Natural killer cell (primary cell): Measurements from ENCODE around the gene CYBB. TPM values are rescaled to one million over a fixed set of nuclear protein-coding genes. Genes with fewer than 3 reads are reported as not detected.

ENCODE experiments used
- ATAC-seq, 3 donors: fragments of 150-1000 bp in 2 of 3; fragments of 200-7000 bp in 1 of 3; cut with Tn5 transposase; 1 replicate in 1 of 3; 2 replicates in 2 of 3; pipeline ENCODE4 v1.10.0; 2021; ENCODE audit warnings: mild to moderate bottlenecking in 2 of 3, moderate library complexity in 2 of 3
- DNase-seq, 2 donors: peaks; one replicate each; pipeline versions ENCODE4 v3.0.0 to v3.0.0-alpha.2; 2013 to 2021; ENCODE audit warnings: mixed read lengths in 1 of 2
- H3K27ac ChIP-seq: one replicate; pipeline ENCODE4 v1.5.1; 2013; ENCODE audit warnings: mild to moderate bottlenecking, low read length
- H3K27me3 ChIP-seq: one replicate; pipeline ENCODE4 v1.6.1; 2013; ENCODE audit warnings: low read length; ENCODE audit not compliant: control insufficient read depth, insufficient read depth
- H3K36me3 ChIP-seq: one replicate; pipeline ENCODE4 v1.6.1; 2013; ENCODE audit warnings: low read length; ENCODE audit not compliant: control insufficient read depth, insufficient read depth
- H3K4me1 ChIP-seq: one replicate; pipeline ENCODE4 v1.6.1; 2013; ENCODE audit warnings: low read length; ENCODE audit not compliant: control insufficient read depth, insufficient read depth
- H3K4me3 ChIP-seq: one replicate; pipeline ENCODE4 v1.5.1; 2013; ENCODE audit warnings: low read length
- H3K9me3 ChIP-seq: one replicate; pipeline ENCODE4 v1.6.1; 2013; ENCODE audit warnings: low read length; ENCODE audit not compliant: control insufficient read depth, insufficient read depth
- H3K27ac Mint-ChIP-seq, 2 donors: one replicate each; pipeline ENCODE4 v1.8.0; 2022; ENCODE audit warnings: mild to moderate bottlenecking in 2 of 2, mixed read lengths in 2 of 2, moderate library complexity in 1 of 2
- H3K27me3 Mint-ChIP-seq, 2 donors: one replicate each; pipeline ENCODE4 v1.8.0; 2022; ENCODE audit warnings: low read depth in 2 of 2, mixed read lengths in 2 of 2
- H3K36me3 Mint-ChIP-seq: one replicate; pipeline ENCODE4 v1.8.0; 2022; ENCODE audit warnings: mixed read lengths
- H3K4me1 Mint-ChIP-seq, 2 donors: one replicate each; pipeline ENCODE4 v1.8.0; 2022; ENCODE audit warnings: mixed read lengths in 2 of 2
- H3K4me3 Mint-ChIP-seq: one replicate; pipeline ENCODE4 v1.8.0; 2022; ENCODE audit warnings: mild to moderate bottlenecking, moderate library complexity, mixed read lengths
- H3K9me3 Mint-ChIP-seq, 2 donors: one replicate each; pipeline ENCODE4 v1.8.0; 2022; ENCODE audit warnings: mixed read lengths in 2 of 2
- WGBS: methylation state at CpG from one replicate; pipeline ENCODE4 v1.1.7; 2013; ENCODE audit warnings: missing lambda C conversion rate; ENCODE audit not compliant: insufficient coverage; 5-methylcytosine and 5-hydroxymethylcytosine counted together
- intact Hi-C: fragments of 100-400 bp; cut with micrococcal nuclease; formaldehyde crosslinking; loops from one replicate; pipeline ENCODE4 v1.14.2; 2022
- total RNA-seq, 4 donors: library from RNA; stranded (reverse); fragments of 120-200 nt in 1 of 4; gene quantifications; one replicate each; pipeline versions ENCODE4 v1.2.3 to v1.2.4, GENCODE V29; 2013 to 2022
- TF ChIP-seq, protein P1 (sequence below): fragments of 200-600 bp; IDR thresholded peaks from one replicate; pipeline ENCODE4 v1.8.0; 2022; ENCODE audit warnings: antibody characterized with exemption

The CYBB gene
- total RNA-seq, 3 donors from 2014 or later (not counting 1 experiment from before 2014, with no cell fraction given) = 11.3 to 25.6 (median 20.9) TPM

DNA sequence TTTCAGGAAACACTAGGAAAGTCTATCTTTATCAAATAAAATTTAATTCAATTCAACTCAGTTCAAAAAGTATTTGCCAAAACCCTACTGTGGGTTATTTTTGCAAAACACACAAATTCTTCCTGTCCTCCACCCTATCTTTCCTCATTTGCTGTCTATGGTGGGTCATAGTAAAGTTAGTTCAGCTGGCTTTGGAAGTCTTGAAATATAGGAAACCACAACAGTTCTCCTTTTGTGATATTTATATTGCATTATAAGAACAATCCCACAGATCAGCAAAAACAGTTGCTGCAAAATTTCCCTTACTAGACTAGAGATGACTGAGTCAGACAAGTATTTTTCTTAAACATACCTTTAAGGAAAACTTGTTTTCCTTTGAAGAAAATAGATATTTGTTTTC, 22.2 kb downstream of the CYBB start:
- H3K4me3 ChIP-seq = no peak overlapping the region
- H3K27ac ChIP-seq = no peak overlapping the region
- Mint-ChIP-seq H3K9me3 (no peaks in the 10 kb centered on the region), H3K4me1 (no peaks in the 10 kb centered on the region), H3K4me3 (no peak overlapping the region), H3K27me3 (no peaks in the 10 kb centered on the region), H3K27ac (no peak overlapping the region), H3K36me3 (no peaks in the 10 kb centered on the region)
- ATAC-seq (no peak), DNase-seq (no peak)
- H3K27me3 ChIP-seq = no peaks in the 10 kb centered on the region
- TF ChIP-seq, protein P1, sequence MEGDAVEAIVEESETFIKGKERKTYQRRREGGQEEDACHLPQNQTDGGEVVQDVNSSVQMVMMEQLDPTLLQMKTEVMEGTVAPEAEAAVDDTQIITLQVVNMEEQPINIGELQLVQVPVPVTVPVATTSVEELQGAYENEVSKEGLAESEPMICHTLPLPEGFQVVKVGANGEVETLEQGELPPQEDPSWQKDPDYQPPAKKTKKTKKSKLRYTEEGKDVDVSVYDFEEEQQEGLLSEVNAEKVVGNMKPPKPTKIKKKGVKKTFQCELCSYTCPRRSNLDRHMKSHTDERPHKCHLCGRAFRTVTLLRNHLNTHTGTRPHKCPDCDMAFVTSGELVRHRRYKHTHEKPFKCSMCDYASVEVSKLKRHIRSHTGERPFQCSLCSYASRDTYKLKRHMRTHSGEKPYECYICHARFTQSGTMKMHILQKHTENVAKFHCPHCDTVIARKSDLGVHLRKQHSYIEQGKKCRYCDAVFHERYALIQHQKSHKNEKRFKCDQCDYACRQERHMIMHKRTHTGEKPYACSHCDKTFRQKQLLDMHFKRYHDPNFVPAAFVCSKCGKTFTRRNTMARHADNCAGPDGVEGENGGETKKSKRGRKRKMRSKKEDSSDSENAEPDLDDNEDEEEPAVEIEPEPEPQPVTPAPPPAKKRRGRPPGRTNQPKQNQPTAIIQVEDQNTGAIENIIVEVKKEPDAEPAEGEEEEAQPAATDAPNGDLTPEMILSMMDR = no peak
- no peaks in the 10 kb centered on the region for H3K36me3 ChIP-seq
- H3K9me3 ChIP-seq = no peaks in the 10 kb centered on the region
- peaks cover under 1% of the 10 kb centered on the region for H3K4me1 ChIP-seq
- intact Hi-C loops = no loop called here

DNA sequence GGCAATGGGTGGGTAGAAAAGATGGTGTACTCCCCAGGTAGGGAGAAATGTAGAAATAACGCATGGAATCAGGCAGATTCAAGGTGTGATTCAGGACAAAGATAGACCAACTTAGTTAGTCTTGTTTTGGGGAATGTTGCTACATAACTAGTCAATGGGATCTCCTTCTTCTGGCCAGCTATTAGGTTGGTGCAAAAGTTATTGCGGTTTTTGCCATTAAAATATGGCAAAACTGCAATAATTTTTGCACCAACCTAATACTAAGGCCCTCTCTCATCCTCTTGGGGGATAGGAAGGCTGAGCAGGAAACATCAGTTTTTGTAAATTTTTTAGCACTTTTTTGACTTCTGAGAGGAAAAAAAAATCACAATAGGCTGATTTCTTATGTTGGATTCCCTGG, 23.2 kb downstream of the CYBB start:
- Mint-ChIP-seq H3K27me3 (no peaks in the 10 kb centered on the region), H3K4me3 (no peak overlapping the region), H3K27ac (no peak overlapping the region), H3K36me3 (no peaks in the 10 kb centered on the region), H3K4me1 (no peaks in the 10 kb centered on the region), H3K9me3 (no peaks in the 10 kb centered on the region)
- TF ChIP-seq, protein P1 = no peak
- no peaks in the 10 kb centered on the region for H3K9me3 ChIP-seq
- H3K4me3 ChIP-seq = no peak overlapping the region
- intact Hi-C loops = no loop called here
- whole genome bisulfite sequencing = 100% methylated on average over 1 of the region's 2 CpGs
- DNase-seq (no peak), ATAC-seq (no peak)
- H3K4me1 ChIP-seq = no peaks in the 10 kb centered on the region
- H3K36me3 ChIP-seq = no peaks in the 10 kb centered on the region
- no peak overlapping the region for H3K27ac ChIP-seq
- H3K27me3 ChIP-seq = no peaks in the 10 kb centered on the region

DNA sequence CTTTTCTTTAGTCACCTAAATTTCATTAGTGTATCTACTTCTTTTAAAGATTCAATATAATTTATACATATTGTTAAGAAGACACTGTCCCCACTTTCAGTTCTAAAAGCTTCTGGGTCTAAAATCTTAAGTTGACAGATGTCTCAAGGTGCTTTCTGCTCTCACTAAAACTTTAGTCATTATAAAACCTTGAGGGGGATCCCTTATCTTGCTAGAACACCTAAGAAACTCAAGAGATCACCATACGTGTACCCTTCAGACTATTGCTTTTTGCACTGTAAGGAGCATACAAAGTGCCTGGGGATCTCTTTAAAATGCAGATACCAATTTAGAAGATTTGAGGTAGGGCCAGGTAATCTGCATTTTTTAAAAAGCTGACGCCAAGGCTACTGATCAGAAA, 30.1 kb downstream of the CYBB start:
- TF ChIP-seq, protein P1 = no peak
- Histone ChIP-seq H3K4me1 (no peaks in the 10 kb centered on the region), H3K27me3 (no peaks in the 10 kb centered on the region), H3K9me3 (no peaks in the 10 kb centered on the region), H3K36me3 (no peaks in the 10 kb centered on the region), H3K4me3 (no peak overlapping the region), H3K27ac (no peak overlapping the region)
- peaks cover 0 to 17% of the 10 kb centered on the region in 2 donors for H3K27me3 Mint-ChIP-seq
- no peaks in the 10 kb centered on the region for H3K36me3 Mint-ChIP-seq
- no peak overlapping the region for H3K27ac Mint-ChIP-seq
- ATAC-seq = no peak
- DNase-seq = no peak
- H3K9me3 Mint-ChIP-seq = no peaks in the 10 kb centered on the region
- no peaks in the 10 kb centered on the region for H3K4me1 Mint-ChIP-seq
- intact Hi-C loops = no loop called here
- WGBS = 88% methylated on average over 1 of the region's 2 CpGs
- no peak overlapping the region for H3K4me3 Mint-ChIP-seq

DNA sequence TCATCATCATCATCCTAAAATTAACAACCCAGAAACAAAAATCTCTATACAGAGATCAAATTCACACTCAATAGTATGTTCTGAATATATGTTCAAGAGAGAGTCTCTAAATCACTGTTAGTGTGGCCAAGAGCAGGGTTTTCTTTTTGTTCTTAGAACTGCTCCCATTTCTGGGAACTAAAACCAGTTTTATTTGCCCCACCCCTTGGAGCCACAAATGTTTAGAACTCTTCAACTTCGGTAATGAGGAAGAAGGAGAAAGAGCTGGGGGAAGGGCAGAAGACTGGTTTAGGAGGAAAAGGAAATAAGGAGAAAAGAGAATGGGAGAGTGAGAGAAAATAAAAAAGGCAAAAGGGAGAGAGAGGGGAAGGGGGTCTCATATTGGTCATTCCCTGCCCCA, 32.3 kb downstream of the CYBB start:
- H3K4me3 Mint-ChIP-seq = no peak overlapping the region
- TF ChIP-seq, protein P1 = no peak
- H3K27ac Mint-ChIP-seq = no peak overlapping the region
- H3K36me3 Mint-ChIP-seq = no peaks in the 10 kb centered on the region
- H3K27me3 Mint-ChIP-seq = peaks cover 3 to 29% of the 10 kb centered on the region in 2 donors
- 0% methylated on average over 1 of the region's 1 CpG for WGBS
- no peak for ATAC-seq
- no peaks in the 10 kb centered on the region for H3K27me3 ChIP-seq
- no peaks in the 10 kb centered on the region for H3K36me3 ChIP-seq
- intact Hi-C loops = no loop called here
- H3K4me3 ChIP-seq = no peak overlapping the region
- no peaks in the 10 kb centered on the region for H3K4me1 Mint-ChIP-seq
- H3K9me3 ChIP-seq = no peaks in the 10 kb centered on the region
- no peak overlapping the region for H3K27ac ChIP-seq
- no peaks in the 10 kb centered on the region for H3K9me3 Mint-ChIP-seq
- no peaks in the 10 kb centered on the region for H3K4me1 ChIP-seq
- DNase-seq = no peak
